HG02973 (cell line): ENCODE results near the gene CHRNA7.

Source experiments
- ATAC-seq: cut with Tn5 transposase; IDR thresholded peaks from one replicate; pipeline ENCODE4 v1.9.1; 2021; ENCODE audit warnings: moderate library complexity; ENCODE audit not compliant: unreplicated experiment

Gene CHRNA7

DNA sequence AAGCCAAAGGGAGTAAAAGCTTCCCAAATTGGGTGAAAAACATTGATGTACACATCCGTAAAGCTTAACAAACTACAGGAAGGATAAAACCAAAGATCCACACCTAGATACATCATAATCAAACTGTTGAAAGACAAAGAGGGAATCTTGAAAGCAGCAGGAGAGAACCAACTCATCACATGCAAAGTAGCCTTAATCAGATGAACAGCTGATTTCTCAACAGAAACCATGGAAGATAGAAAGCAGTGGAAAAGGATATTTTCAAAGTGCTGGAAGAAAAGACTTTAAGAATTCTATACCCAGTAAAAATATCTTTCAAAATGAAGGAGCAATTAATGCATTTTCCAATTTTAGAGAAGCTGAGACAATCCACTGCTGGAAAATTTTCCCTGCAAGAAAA lies 36.8 kb downstream of the CHRNA7 start:
- no peak for ATAC-seq

DNA sequence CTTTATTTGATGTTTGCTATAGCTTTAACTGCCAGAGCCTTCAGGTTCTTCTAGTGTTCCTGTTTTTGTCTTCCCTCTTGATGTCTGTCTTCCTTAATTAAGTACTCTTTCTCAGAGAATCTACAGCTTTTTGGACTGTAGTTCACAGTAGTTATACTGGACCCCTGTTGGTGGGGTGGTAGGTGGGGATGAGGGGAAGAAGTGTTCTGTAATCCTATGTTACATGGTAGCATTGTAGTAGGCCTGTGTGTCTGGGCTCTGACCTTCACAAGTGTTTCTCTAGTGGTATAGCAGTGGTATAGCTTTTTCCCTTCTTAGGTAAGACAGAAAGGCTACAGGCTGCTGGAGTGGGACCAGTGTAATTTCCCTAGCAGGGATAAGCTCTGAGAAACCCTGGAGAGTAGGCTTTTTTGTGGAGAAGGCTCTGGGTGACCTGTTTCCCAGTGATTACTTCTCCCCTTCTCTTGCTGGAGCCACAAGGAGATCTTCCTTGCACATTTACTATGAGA lies 59.6 kb downstream of the CHRNA7 start:
- ATAC-seq, result no peak

GRCh38 chr15:32091505-32092380 lies 61.4 kb downstream of the CHRNA7 start:
- no peak for ATAC-seq

GRCh38 chr15:32096213-32096612 lies 65.9 kb downstream of the CHRNA7 start:
- no peak for ATAC-seq

GRCh38 chr15:32096916-32097617 lies 66.8 kb downstream of the CHRNA7 start:
- ATAC-seq, result no peak

GRCh38 chr15:32098033-32098432 lies 67.7 kb downstream of the CHRNA7 start:
- ATAC-seq, result no peak

GRCh38 chr15:32099097-32099785 lies 68.9 kb downstream of the CHRNA7 start:
- ATAC-seq, result no peak

DNA sequence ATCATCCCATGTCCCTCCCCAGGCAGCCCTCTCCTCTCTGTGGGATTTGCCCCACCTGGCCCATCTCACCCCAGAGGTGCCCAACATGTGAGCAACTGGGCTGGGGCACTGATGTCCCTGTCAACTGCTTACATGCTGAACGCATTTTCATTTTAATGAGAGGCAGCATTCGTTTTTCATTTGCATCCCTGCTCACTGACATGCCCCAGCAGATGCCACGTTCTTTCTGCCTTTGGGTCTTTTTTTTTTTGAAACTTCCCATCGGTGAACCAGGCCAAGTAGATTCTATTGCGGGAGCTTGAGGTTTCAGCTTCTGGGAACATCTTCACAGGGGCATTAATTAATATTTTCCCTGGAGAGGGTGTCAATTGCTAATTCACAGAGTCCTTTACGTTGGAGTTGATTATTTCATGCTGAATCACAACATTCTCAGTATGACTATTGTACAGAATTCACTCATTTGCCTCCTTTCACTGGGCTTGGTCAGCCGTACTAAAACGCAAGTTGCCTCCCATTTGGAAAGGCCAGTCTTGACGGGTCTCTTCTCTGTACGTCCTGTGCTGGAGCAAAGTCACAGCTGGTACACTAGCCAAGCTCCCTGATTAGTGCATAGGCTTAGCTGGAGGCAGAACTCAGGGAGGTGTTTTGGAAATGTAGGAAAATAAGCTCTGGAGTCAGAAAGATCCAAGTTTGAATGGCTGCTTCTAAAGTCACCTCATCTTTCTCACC lies 69.8 kb downstream of the CHRNA7 start:
- ATAC-seq, result no peak

- no peak for ATAC-seq
Measured at GRCh38 chr15:32104061-32104995, 74.0 kb downstream of the CHRNA7 start.

DNA sequence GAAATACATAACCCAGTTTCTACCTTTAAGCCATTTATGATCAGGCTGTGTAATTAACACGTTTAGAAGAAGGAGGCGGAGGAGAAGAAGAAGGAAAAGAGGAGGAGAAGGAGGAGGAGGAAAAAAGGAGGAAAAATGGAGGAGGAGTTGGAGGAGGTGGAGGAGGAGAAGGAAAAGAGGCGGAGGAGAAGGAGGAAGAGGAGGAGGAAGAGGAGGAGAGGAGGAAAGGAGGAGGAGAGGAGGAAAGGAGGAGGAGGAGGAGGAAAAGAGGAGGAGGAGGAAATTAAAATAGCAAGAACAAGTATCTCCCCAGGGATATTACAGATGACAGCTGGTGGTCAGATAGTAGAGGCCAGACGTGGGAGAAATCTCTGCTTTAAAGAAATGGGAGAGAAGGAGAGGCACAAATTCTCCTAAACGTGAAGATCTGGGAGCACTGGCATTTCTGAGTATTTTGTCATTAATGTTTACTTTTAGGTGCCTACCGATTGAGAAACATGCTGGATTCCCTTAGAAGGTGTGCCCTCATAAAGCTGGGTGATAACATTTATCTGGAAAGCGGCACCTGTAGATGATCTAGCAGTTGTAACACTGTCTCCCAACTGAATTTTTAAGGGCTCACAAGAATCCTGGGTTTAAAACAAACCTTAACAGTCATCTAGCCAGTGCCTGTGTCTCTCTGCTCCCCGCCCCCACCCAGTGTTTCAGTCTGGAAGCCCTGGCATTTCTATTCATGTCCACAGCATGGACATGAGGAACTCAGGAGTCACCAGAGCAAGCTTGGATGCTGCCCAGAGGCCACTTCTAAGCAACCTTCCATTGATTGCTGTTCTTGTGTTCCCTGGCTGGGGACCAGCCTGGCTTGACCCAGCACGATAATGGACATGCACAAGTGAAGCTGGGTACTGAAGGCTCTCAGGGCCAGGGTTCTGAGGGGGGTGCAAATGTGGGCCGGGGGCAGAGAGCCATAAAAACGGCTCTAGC lies 75.2 kb downstream of the CHRNA7 start:
- no peak for ATAC-seq

GRCh38 chr15:32106401-32107381 lies 76.4 kb downstream of the CHRNA7 start:
- ATAC-seq, result no peak

DNA sequence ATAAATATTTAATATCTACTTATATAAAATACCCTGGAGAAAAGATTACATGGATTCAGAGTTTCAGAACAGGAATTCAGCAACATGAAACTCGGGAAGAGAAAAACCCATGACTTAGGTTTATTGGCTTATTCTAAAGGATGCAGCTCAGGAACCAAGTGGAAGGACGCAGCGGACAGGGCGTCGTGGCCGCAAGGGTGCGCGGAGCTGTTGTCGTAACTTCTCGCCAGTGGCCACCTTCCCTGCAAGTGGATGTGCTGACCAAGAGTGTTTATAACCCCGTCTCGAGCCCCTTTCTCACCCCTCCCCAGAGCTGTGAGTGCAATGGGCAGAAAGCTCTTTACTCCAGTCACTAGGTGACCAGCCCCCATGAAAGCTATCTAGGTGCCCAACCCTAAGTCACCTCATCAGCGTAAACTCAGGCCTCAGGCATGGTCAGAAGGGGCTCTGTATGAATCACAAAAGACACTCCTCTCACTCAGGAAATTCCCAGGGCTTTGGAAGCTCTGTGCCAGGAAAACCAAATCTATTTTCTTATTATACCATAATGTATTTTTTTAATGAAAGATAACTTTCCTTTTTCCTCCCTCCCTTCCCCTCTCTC lies 77.3 kb downstream of the CHRNA7 start:
- ATAC-seq, result no peak

GRCh38 chr15:32108661-32109060 lies 78.3 kb downstream of the CHRNA7 start:
- no peak for ATAC-seq

- ATAC-seq, result no peak
Measured at GRCh38 chr15:32112101-32112500, 81.8 kb downstream of the CHRNA7 start.

GRCh38 chr15:32113224-32113623 lies 82.9 kb downstream of the CHRNA7 start:
- no peak for ATAC-seq

GRCh38 chr15:32117122-32117521 lies 86.8 kb downstream of the CHRNA7 start:
- no peak for ATAC-seq

GRCh38 chr15:32119286-32119685 lies 89.0 kb downstream of the CHRNA7 start:
- no peak for ATAC-seq
